HG03039 (cell line): ENCODE results near the gene BCS1L.

Experiments used
- ATAC-seq: cut with Tn5 transposase; IDR thresholded peaks from one replicate; pipeline ENCODE4 v1.9.1; 2021; ENCODE audit warnings: mild to moderate bottlenecking, moderate library complexity; ENCODE audit not compliant: unreplicated experiment

Gene BCS1L

GRCh38 chr2:218659258-218659987, at the start of gene BCS1L, which contains the start of gene ZNF142:
TSS of gene BCS1L (plus strand) at chr2:218659683. CDS start at chr2:218660988, 1,305 bp downstream.
TSS of gene ZNF142 (minus strand) at chr2:218659623. CDS start at chr2:218656429, 3,194 bp downstream.
- peak; percentile 86 for ATAC-seq

DNA sequence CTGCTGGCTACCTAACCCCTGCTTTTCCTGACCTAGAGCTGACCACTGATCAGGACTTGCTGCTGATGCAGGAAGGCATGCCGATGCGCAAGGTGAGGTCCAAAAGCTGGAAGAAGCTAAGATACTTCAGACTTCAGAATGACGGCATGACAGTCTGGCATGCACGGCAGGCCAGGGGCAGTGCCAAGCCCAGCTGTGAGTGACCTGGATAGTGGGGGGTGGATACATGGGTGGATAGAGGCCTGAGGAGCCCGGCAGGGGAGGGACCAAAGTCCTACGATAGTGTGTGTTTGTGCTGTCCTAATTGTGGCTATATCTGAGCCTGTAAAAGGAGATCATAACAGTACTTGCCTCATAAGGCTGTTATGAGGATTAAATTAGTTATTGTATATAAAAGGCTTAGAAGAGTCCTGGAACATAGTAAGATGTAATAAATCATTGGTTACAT, 43.6 kb upstream of the BCS1L start:
- no peak for ATAC-seq

- no peak for ATAC-seq
These were observed 41.2 kb upstream of the BCS1L start for GRCh38 chr2:218618102-218618860.

GRCh38 chr2:218621007-218621406, 38.5 kb upstream of the BCS1L start:
- no peak for ATAC-seq

GRCh38 chr2:218622606-218623365, 36.7 kb upstream of the BCS1L start:
- ATAC-seq: no peak

GRCh38 chr2:218623366-218623705, 36.1 kb upstream of the BCS1L start:
- ATAC-seq: no peak

- no peak for ATAC-seq
These were observed 33.1 kb upstream of the BCS1L start for GRCh38 chr2:218626369-218626768.

DNA sequence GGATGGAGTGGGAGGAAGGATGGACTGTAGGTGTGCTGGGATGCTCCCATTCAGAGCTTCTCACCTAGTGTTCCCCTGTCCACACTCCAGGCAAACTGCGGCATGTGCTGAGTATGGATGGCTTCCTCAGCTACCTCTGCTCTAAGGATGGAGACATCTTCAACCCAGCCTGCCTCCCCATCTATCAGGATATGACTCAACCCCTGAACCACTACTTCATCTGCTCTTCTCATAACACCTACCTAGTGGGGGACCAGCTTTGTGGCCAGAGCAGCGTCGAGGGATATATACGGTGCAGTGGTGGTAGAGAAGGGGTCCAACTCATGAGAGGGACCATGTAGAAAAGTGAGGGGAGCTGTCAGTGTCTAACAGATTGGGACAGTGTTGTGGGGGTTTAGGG, 31.5 kb upstream of the BCS1L start:
- ATAC-seq: no peak

- no peak for ATAC-seq
These were observed 27.6 kb upstream of the BCS1L start for GRCh38 chr2:218631837-218632236.

- no peak for ATAC-seq
These were observed 23.8 kb upstream of the BCS1L start for GRCh38 chr2:218635719-218636118.

DNA sequence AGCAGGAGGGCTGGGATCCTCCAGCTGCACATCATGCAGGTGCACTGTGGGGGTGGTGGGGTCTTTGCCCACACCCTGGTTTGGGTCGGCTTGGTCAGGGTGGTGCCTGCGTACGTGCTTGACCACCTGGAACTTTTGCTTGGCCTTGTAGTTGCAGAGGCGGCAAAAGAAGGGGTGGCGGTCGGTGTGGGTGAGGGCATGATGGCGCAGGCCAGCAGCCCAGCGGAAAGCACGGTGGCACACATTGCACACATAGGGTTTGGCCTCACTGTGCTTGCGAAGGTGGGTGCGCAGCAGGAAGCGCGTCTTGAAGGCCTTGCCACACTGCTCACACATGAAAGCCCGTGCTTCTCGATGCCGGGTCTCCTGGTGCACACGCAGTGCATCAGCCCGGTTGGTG, 21.1 kb upstream of the BCS1L start:
- ATAC-seq: no peak

GRCh38 chr2:218642121-218642656, 17.3 kb upstream of the BCS1L start:
- no peak for ATAC-seq

DNA sequence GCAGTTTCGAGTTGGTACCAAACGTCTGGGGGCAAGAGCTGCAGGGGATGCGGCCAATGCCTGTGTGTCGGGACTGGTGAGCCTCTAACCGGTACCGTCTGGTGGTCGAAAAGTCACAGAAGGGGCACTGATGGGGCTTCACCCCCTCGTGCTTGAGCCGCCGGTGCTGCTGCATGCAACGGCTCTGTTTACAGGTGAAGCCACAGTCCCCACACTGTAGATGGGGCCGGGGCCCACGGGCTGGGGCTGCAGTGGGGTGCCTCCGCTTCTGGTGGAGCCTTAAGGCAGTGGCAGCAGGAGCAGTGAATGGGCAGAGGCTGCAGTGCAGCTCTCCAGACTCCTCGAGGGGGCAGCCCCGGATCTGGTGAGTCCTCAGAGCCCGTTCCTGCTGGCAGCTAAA, 16.7 kb upstream of the BCS1L start:
- no peak for ATAC-seq

DNA sequence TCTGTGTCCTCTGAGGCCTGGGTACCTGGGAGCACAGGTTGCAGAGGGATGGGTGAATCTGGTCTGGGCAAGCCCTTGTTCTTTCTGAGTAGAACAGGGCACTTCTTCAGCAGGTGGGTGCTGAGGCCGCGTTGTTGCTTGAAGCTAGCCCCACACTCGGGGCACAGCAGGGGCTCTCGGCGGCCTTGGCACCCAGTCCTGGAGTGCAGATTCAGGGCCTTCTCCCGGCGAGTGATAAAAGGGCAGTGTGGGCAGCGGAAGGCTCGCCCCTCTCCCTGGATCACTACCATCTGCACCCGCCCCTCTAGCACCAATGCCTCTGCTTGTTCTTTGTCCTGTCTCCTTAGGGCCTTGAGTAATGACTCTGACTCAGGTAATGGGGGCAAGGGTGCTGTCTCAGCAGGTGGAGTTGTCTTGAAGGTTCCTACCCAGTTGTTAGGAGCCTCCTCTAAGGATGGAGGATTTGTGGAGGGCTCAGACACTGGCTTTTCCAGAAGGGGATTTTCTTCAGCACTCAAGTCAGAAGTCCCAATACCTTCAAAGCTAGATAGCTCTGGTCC, 15.7 kb upstream of the BCS1L start:
- ATAC-seq: no peak

GRCh38 chr2:218644721-218645120, 14.8 kb upstream of the BCS1L start:
- no peak for ATAC-seq

GRCh38 chr2:218645126-218645525, 14.4 kb upstream of the BCS1L start:
- ATAC-seq: no peak

DNA sequence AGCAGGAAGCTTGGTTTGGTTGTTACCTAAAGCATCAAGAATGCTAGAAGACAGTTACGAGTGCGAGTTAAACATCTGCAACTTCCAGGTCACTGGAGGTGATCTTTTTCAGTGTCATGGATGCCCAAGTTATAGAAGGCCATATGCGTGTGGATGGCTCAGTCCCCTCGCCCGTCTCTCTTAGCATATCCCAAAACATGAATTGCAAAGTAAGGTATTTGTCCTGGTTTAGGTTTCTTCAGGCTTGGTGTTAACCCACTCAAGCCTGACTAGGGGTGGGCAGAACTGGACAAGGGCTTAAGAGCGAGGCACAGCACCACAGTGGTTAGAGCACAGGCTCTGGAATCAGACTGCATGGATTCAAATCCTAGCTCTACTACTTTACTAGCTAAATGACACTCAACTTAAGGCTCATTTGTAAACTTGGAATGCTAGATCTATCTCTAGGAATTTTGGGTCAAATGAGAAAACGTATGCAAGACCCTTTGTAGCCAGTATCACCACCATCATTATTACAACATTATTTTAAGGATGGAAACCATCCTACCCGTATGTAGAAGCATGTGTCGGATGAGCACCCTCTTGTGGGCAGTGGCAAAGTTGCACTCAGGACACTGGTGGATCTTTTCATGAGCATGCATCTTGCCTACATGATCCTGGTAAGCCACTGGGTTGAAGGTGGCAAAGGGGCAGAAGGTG, 11.2 kb upstream of the BCS1L start:
- no peak for ATAC-seq

- no peak for ATAC-seq
These were observed 10.7 kb upstream of the BCS1L start for GRCh38 chr2:218648787-218649100.

DNA sequence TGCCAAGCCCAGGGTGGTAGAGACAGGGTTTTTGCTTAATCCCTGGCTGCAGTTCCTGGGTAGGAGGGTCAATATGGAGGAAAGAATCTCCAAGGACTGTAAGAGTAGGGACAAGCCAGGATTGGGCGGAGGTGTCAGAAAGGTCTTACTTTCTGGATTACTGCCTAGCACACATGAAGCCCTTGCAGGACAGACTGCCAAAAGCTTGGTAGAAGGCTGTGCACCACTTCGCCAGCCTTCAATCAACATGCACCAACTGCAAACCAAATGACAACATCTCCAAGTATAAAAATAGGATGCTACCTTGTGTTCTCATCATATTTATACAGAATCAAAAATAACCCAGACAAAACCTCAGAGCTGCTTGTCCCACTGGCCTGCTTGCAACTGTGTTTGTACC, 3.7 kb upstream of the BCS1L start:
- ATAC-seq: no peak

DNA sequence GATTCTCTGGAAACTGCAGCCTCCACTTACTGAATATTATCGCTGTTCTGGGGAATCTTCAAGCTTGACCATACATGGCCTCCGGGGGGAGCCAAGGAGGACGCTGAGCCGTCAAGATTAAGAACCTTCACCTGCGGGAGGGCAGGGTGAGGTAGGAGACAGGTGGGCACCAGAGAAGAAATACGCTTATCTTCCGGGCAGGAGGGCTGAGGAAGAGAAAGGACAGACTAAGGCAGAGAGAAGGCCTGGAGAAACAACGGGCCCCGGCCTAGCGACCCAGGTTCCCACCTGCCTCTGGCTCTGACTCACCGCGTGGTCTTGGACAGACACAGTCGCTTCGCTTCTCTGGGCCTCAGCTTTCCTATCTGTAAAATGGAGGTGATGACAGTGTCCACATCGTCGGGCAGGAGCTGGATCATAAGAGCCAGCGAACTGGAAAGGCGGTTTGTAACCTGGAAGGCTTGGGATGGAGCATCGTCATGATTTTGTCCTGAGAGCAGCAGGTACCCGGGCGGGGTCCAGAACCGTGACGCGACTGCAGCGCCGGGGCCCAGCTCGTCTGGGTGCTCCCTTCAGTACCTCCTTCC, 719 bp upstream of the BCS1L start:
- peak; percentile 18 for ATAC-seq
